Activated CD4-positive, alpha-beta T cell treated with anti-CD3 and anti-CD28 coated beads for 48 hours (primary cell): Measurements from ENCODE around the gene IMMP2L.

Experiments used
- DNase-seq: peaks from one replicate; pipeline ENCODE4 v3.0.0-alpha.2; 2020

Gene IMMP2L

DNA sequence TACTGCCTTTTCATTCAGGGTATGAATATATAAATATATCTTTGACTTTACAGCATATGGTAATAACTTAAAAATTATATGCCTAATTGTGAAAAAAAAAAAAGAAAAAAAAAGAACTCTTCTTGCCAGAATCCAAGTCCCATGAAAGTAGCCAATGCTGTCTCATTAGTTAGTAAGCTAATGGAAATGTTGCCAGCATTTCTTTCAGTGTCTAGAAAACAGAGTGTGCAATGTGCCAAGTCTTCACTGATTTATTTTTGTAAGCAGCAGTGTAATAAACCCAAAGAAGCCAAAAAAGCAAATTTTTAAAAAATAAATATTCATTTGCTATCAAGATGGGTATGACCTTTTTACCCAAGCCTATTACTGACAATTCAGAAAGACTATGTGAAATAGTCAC is 502.5 kb downstream of the IMMP2L start:
- no peak for DNase-seq

GRCh38 chr7:111057066-111057465 is 505.2 kb downstream of the IMMP2L start:
- no peak for DNase-seq

DNA sequence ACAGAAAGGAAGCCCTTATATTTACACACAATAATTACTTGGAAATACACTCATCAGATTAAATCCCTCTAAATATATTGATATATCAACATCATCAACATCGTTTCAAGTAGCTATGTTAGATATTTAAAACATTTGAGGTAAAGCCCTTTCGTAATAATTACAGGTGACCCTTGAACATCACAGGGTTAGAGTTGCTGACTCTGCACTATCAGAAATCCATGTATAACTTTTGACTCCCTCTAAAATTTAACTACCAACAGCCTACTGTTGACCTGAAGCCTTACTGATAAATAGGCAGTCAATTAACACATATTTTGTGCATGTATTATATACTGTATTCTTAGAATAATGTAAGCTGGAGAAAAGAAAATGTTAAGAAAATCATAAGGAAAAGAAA is 505.9 kb downstream of the IMMP2L start:
- no peak for DNase-seq

GRCh38 chr7:111053035-111053434 is 509.3 kb downstream of the IMMP2L start:
- no peak for DNase-seq

GRCh38 chr7:111051832-111052231 is 510.5 kb downstream of the IMMP2L start:
- no peak for DNase-seq

DNA sequence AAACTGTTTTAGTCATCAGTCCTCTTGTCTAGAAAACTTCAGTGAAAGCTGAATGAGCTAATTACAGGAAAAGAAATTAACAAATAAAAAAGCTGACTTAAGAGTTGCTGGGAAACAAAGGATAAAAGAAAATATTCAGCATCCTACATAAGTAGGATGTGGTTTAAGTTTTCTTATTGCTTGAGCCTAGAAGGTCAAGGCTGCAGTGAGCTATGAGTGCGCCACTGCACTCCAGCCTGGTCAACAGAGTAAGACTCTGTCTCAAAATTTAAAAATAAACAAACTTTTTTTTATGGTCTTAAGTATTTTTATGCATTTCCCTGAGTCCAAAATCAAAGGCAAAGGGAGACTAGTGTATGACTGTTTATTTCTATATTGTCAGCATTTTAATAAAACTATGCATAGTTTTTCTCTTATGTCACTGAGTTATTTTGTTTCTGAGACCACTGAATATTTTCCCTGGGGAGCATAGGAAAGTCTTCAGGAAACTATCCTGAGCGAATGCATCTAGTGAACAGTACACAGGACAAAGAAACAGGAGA is 511.3 kb downstream of the IMMP2L start:
- DNase-seq, result no peak

DNA sequence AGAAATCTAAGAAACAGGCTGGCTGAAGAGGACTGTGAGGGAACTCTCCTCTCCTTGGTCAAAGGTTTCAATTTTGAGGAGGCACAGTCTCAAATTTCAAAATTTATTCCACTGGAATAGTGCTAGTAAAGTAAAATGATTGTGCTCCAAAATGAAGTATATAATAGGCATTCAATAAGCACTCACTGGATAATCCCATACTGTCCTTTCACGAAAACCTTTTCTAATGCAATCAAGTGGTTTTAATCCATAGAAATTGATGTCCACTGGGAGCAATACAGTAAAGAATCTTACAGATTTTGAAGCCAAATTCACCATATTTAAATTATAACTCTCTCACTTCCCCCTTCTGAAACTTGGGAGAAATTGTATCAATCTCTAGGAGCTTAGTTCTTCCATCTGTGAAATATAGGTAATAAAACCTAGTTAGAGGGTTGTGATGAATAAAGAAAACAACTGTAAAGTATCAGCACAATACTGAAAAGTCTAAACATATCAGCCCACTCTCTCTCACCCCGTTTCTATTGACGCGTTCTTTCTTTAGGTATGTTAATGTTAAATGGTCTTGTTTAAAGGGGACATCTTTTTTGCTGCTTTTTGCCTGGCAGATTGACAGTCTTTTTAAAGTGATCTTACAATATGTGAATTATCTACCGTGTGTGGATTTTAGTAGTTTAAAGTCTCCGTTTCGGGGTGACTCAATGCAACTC is 512.2 kb downstream of the IMMP2L start:
- DNase-seq, result no peak

DNA sequence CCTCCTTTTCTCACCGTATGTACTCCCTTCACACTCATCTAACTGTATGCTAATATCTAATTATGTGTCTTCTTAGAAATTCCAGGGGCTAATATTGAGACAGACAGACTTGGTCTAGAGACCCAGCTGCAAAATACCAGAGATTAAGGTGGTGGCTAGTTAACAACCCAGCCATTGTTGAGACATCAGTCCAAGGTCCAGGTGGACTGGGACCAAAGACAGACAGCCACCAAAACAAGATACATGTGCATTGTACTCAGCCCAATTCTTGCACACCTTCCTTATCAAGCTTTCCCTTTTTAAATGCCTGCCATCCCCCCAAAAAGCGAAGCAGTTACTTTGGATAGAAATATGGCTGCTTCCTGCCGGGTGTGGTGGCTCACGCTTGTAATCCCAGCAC is 514.7 kb downstream of the IMMP2L start:
- no peak for DNase-seq

- no peak for DNase-seq
Measured at GRCh38 chr7:111045449-111045848, 516.8 kb downstream of the IMMP2L start.

DNA sequence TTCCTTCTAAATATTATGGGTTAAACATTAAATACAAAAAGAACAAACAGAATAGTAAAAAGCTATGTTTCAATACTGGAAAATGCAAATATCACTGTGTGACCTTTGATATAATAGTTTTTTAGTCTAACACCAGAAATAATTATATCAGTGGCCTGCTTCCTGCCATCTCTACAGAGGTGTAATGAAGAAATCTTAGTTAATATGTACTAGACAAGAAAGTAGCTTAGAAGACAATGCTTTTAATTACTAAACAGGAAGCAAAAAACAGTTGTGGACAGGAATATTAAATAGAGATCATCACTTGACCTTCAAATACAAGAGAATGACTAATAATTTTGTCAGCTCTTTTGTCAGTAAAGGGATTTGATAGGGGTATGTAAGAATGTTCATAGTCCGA is 518.7 kb downstream of the IMMP2L start:
- DNase-seq, result no peak

- no peak for DNase-seq
Measured at GRCh38 chr7:111042842-111043241, 519.5 kb downstream of the IMMP2L start.

- DNase-seq, result no peak
Measured at GRCh38 chr7:111041577-111041976, 520.7 kb downstream of the IMMP2L start.

- no peak for DNase-seq
Measured at GRCh38 chr7:111038185-111038584, 524.1 kb downstream of the IMMP2L start.

GRCh38 chr7:111031916-111032315 is 530.4 kb downstream of the IMMP2L start:
- no peak for DNase-seq

GRCh38 chr7:111030336-111030735 is 532.0 kb downstream of the IMMP2L start:
- no peak for DNase-seq

DNA sequence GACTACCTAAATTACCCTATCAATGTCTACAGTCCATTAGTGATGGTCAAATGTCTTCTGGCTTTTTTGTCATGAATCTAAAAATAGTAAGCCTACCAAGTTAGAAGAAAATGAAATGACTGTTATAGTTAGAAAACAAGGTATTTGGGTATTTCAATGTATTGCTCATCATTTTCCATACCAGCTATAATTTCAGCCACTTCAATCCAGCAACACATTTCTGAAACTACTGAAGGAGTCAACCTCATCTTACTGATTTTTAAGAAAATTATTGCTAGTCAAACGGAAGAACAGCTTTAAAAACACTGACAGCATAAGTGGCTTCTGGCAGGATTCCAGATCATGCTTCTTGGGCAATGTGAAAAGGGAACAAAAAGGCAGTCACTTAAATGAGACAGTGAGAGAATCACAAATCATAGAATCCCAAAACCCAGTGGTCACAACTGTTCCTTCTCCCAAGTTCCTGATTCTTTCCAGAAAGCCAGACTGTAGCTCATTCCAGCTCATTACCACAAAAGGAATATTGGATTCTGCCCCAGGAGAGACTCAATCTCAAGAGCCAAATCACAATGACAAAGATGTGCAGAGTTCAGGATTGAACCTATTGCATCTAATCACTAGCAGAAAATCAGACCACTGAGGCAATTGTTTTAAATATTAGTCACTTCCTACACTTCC is 532.6 kb downstream of the IMMP2L start:
- peak; percentile 63 for DNase-seq

DNA sequence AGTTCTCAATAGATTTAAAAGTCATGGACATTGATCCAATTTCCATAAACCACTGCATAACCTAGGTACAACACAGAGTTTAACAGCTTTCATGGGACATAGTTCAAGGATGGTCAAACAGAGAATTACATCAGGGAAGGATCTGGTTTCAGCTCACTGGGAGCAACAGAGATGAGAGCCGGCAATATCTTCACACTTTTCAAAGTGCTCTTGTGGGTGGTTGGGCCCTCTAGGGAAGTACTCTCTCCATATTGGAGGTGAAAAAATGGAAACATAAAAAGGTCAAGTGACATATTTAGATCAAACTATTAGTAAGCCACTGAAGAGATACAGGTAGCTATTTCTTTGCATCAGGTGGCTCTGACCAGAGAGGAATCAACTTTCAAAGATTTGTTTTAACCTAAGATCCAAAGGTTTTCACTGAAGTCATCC is 533.1 kb downstream of the IMMP2L start:
- no peak for DNase-seq

DNA sequence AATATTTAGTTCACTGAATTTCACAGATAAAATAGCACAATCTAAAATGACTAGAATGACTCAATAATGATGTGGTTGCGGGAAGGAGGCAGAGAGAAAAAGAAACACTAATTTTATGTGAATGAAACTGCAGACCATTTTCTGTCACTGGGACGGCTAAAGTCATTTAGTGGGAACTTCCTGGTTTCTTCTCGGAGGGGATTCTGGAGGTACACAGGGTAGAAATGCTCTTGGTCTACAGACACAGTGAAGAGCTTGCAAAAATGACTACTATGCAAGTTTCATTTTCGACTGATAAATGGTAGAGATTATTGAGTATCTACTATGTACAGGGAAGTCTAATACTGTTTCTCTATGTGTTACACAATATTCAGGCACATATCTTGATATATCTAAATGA is 534.9 kb downstream of the IMMP2L start:
- DNase-seq, result no peak

DNA sequence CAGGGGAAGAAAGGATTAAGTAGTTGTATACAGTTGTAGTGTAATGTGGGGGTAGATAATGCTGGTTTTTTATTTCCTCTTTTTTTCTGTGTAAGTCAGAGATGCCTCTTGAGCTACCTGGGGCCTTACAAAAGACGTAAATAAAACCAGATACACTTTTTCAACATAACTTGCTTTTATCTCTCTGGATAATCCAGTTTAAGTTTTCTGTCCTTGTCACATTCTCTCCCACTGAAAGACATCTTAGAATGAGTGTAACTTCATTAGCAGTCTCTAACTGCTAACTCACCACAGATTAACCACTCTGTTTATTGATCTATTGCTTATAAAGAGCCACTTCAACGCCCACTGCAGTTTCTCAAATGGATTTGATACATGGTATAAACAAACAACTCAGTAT is 535.5 kb downstream of the IMMP2L start:
- DNase-seq, result no peak

GRCh38 chr7:111026343-111026742 is 535.9 kb downstream of the IMMP2L start:
- DNase-seq, result no peak

GRCh38 chr7:111025006-111025405 is 537.3 kb downstream of the IMMP2L start:
- peak; percentile 54 for DNase-seq

DNA sequence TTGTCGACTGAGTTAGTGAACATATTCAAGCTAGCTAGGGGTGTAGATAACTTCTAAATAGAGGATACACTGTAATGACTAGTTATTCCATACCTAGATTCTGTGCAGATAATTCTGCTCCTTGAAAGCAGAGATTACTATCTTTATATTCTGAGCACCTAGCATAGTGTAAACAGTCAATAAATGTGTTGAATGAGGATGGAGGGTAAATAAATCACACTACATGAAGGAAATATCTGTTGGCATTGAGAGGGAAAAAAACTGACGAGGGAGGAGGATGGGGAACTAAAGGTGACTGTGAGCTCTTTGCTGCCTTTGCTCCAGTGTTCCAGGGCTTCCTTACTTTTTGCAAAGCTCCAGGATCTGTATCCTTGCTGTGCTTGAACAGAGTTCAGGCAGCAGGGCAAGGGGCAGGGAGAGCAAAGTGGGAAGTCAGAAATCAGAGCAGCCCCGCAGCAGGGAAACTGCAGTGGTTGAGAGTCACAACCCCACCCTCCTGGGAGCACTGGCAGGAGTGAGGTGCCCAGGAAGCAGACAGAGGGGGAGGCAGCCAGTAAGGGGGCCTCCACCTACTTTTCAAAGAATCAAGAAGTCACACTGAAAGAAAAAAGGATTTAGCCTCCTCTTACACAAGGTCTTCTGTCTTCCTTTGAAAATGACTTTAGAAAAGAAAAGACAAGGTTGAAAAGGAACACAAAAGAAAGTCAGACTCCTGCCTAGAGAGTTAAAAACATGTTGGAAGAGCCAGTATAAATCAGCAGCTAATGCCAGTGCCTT is 543.1 kb downstream of the IMMP2L start:
- DNase-seq, result no peak

GRCh38 chr7:111018447-111018846 is 543.8 kb downstream of the IMMP2L start:
- no peak for DNase-seq

- no peak for DNase-seq
Measured at GRCh38 chr7:111014079-111014478, 548.2 kb downstream of the IMMP2L start.
